Neural progenitor cell (in vitro differentiated cells): ENCODE results near the gene SLC39A10. TPM values are rescaled to one million over a fixed set of nuclear protein-coding genes. Genes with fewer than 3 reads are reported as not detected.

Source experiments
- DNase-seq: peaks from one replicate; pipeline ENCODE4 v3.0.0-alpha.2; 2016; ENCODE audit warnings: low spot score
- H2AFZ ChIP-seq: fragments of 200-600 bp; sonication (generic); replicated peaks from 2 replicates; pipeline ENCODE4 v1.6.1; 2016; ENCODE audit warnings: antibody characterized with exemption
- H3F3A ChIP-seq: fragments of 200-600 bp; sonication (generic); 2 replicates; pipeline ENCODE4 v1.6.1; 2016; ENCODE audit warnings: antibody characterized with exemption, low read depth
- H3K27ac ChIP-seq: fragments of 200-600 bp; sonication (generic); 2 replicates; pipeline ENCODE4 v1.5.1; 2016; ENCODE audit warnings: mild to moderate bottlenecking
- H3K27me3 ChIP-seq: fragments of 200-600 bp; sonication (generic); 2 replicates; pipeline ENCODE4 v1.6.1; 2016; ENCODE audit warnings: mild to moderate bottlenecking, moderate library complexity
- H3K36me3 ChIP-seq: fragments of 200-600 bp; sonication (generic); 2 replicates; pipeline ENCODE4 v1.5.1; 2016
- H3K4me1 ChIP-seq: fragments of 200-600 bp; sonication (generic); 2 replicates; pipeline ENCODE4 v1.6.1; 2016; ENCODE audit warnings: mixed run types
- H3K4me2 ChIP-seq: fragments of 200-600 bp; sonication (generic); 2 replicates; pipeline ENCODE4 v1.6.1; 2016
- H3K4me3 ChIP-seq: fragments of 200-600 bp; sonication (generic); 2 replicates; pipeline ENCODE4 v1.5.1; 2016
- H3K79me2 ChIP-seq: fragments of 200-600 bp; sonication (generic); 2 replicates; pipeline ENCODE4 v1.6.1; 2016; ENCODE audit warnings: low read depth
- H3K9ac ChIP-seq: fragments of 200-600 bp; sonication (generic); 2 replicates; pipeline ENCODE4 v1.6.1; 2016
- H3K9me3 ChIP-seq: fragments of 200-600 bp; sonication (generic); 2 replicates; pipeline ENCODE4 v1.5.1; 2016; ENCODE audit warnings: low read depth
- H4K20me1 ChIP-seq: fragments of 200-600 bp; sonication (generic); 2 replicates; pipeline ENCODE4 v1.6.1; 2016; ENCODE audit warnings: low read depth
- H3K27ac Mint-ChIP-seq: 3 replicates; pipeline ENCODE4 v1.8.0; 2021; ENCODE audit warnings: mixed read lengths
- H3K27me3 Mint-ChIP-seq: 2 replicates; pipeline ENCODE4 v1.8.0; 2022; ENCODE audit warnings: low read depth, mild to moderate bottlenecking, inconsistent platforms, moderate library complexity, mixed read lengths; ENCODE audit not compliant: insufficient read depth
- H3K36me3 Mint-ChIP-seq: 3 replicates; pipeline ENCODE4 v1.8.0; 2021; ENCODE audit warnings: mixed read lengths
- H3K4me1 Mint-ChIP-seq: 3 replicates; pipeline ENCODE4 v1.8.0; 2021; ENCODE audit warnings: mixed read lengths
- H3K4me3 Mint-ChIP-seq: 3 replicates; pipeline ENCODE4 v1.8.0; 2021; ENCODE audit warnings: mild to moderate bottlenecking, moderate library complexity, mixed read lengths
- H3K9me3 Mint-ChIP-seq: 3 replicates; pipeline ENCODE4 v1.8.0; 2020; ENCODE audit warnings: mixed read lengths
- EZH2 ChIP-seq: fragments of 200-600 bp; sonication (generic); IDR thresholded peaks from 2 replicates; pipeline ENCODE4 v1.6.1; 2017; ENCODE audit warnings: antibody characterized with exemption, mild to moderate bottlenecking, moderate library complexity
- EZH2phosphoT487 ChIP-seq: fragments of 200-600 bp; sonication (generic); IDR thresholded peaks from 2 replicates; pipeline ENCODE4 v1.6.1; 2017; ENCODE audit warnings: antibody characterized with exemption
- total RNA-seq: library from RNA; depleted of rRNA; stranded (reverse); fragments of >200 nt; gene quantifications from 2 replicates; pipeline ENCODE4 v1.2.3, GENCODE V29; 2015; ENCODE audit warnings: low replicate concordance
- TF ChIP-seq, protein P1 (sequence below): fragments of 200-600 bp; sonication (generic); IDR thresholded peaks from 2 replicates; pipeline ENCODE4 v1.5.1; 2017; ENCODE audit warnings: antibody characterized with exemption, mild to moderate bottlenecking

SLC39A10 gene
- total RNA-seq, 1 donor from 2014 or later: 253 TPM

GRCh38 chr2:195675783-195676427 is 18.9 kb downstream of the SLC39A10 start:
- Histone ChIP-seq H3K4me1 (no peaks in the 10 kb centered on the region), H3K4me2 (no peak overlapping the region), H2AFZ (no peak overlapping the region), H3K27ac (no peak overlapping the region), H3K4me3 (no peak overlapping the region), H3K27me3 (no peaks in the 10 kb centered on the region), H4K20me1 (peaks cover 4% of the 10 kb centered on the region), H3F3A (no peaks in the 10 kb centered on the region), H3K36me3 (peaks cover 16% of the 10 kb centered on the region), H3K79me2 (peaks cover 100% of the 10 kb centered on the region), H3K9me3 (no peaks in the 10 kb centered on the region), H3K9ac (no peak overlapping the region)
- H3K4me3 Mint-ChIP-seq: no peak overlapping the region
- no peaks in the 10 kb centered on the region for H3K27me3 Mint-ChIP-seq
- TF ChIP-seq, protein P1, sequence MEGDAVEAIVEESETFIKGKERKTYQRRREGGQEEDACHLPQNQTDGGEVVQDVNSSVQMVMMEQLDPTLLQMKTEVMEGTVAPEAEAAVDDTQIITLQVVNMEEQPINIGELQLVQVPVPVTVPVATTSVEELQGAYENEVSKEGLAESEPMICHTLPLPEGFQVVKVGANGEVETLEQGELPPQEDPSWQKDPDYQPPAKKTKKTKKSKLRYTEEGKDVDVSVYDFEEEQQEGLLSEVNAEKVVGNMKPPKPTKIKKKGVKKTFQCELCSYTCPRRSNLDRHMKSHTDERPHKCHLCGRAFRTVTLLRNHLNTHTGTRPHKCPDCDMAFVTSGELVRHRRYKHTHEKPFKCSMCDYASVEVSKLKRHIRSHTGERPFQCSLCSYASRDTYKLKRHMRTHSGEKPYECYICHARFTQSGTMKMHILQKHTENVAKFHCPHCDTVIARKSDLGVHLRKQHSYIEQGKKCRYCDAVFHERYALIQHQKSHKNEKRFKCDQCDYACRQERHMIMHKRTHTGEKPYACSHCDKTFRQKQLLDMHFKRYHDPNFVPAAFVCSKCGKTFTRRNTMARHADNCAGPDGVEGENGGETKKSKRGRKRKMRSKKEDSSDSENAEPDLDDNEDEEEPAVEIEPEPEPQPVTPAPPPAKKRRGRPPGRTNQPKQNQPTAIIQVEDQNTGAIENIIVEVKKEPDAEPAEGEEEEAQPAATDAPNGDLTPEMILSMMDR: no peak
- no peak for TF ChIP-seq EZH2phosphoT487
- no peak for TF ChIP-seq EZH2
- no peak for DNase-seq
- H3K4me1 Mint-ChIP-seq: no peaks in the 10 kb centered on the region
- H3K36me3 Mint-ChIP-seq: peaks cover 47% of the 10 kb centered on the region
- no peak overlapping the region for H3K27ac Mint-ChIP-seq
- peaks cover 12% of the 10 kb centered on the region for H3K9me3 Mint-ChIP-seq

DNA sequence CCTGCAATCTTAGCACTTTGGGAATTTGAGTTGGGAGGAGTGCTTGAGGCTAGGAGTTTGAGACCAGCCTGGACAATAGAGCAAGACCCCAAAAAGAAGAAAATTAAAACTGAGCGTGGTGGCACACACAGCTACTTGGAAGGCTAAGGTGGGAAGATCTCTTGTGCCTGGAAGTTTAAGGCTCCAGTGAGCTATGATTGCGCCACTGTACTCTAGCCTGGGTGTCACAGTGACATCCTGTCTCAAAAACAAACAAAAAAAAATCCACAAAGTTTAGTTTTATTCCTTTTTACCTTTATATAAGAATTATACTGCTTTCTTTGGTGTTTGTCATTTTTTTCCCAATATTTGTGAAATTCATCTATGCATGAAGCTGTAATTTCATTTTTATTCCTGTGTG is 20.3 kb downstream of the SLC39A10 start:
- DNase-seq: no peak
- Histone ChIP-seq H3K36me3 (peaks cover 18% of the 10 kb centered on the region), H3F3A (no peaks in the 10 kb centered on the region), H3K4me2 (no peak overlapping the region), H3K79me2 (peaks cover 99% of the 10 kb centered on the region), H3K9me3 (no peaks in the 10 kb centered on the region), H3K9ac (no peak overlapping the region), H2AFZ (no peak overlapping the region), H4K20me1 (peaks cover 4% of the 10 kb centered on the region), H3K27ac (no peak overlapping the region), H3K4me1 (no peaks in the 10 kb centered on the region), H3K4me3 (no peak overlapping the region), H3K27me3 (no peaks in the 10 kb centered on the region)
- Mint-ChIP-seq H3K4me3 (no peak overlapping the region), H3K9me3 (peaks cover 14% of the 10 kb centered on the region), H3K36me3 (peaks cover 51% of the 10 kb centered on the region), H3K4me1 (no peaks in the 10 kb centered on the region), H3K27ac (no peak overlapping the region), H3K27me3 (no peaks in the 10 kb centered on the region)
- TF ChIP-seq EZH2phosphoT487 (no peak), EZH2 (no peak)
- TF ChIP-seq, protein P1: no peak

- Histone ChIP-seq H4K20me1 (peaks cover 4% of the 10 kb centered on the region), H3K79me2 (peaks cover 99% of the 10 kb centered on the region), H3K36me3 (peaks cover 18% of the 10 kb centered on the region), H3K27me3 (no peaks in the 10 kb centered on the region), H3K27ac (no peak overlapping the region), H3F3A (no peaks in the 10 kb centered on the region), H3K9me3 (no peaks in the 10 kb centered on the region), H3K9ac (no peak overlapping the region), H2AFZ (no peak overlapping the region), H3K4me2 (no peak overlapping the region), H3K4me3 (no peak overlapping the region), H3K4me1 (no peaks in the 10 kb centered on the region)
- Mint-ChIP-seq H3K4me3 (no peak overlapping the region), H3K27ac (no peak overlapping the region), H3K27me3 (no peaks in the 10 kb centered on the region), H3K4me1 (no peaks in the 10 kb centered on the region), H3K9me3 (peaks cover 14% of the 10 kb centered on the region), H3K36me3 (peaks cover 51% of the 10 kb centered on the region)
- no peak for DNase-seq
- TF ChIP-seq, protein P1: no peak
- TF ChIP-seq EZH2phosphoT487 (no peak), EZH2 (no peak)
Observed at GRCh38 chr2:195677884-195678283, 20.9 kb downstream of the SLC39A10 start.
